SK-N-SH treated with all-trans-retinoic acid at 6 μM for 48 hours (cell line): ENCODE measurements around the gene LIFR.

Source experiments
- ESRRG ChIP-seq: fragments of 250-450 bp; sonication (Bioruptor Pico); IDR thresholded peaks from 2 replicates; pipeline ENCODE4 v1.6.1; 2021; ENCODE audit warnings: mild to moderate bottlenecking
- ISL1 ChIP-seq: fragments of 250-450 bp; sonication (Bioruptor Pico); IDR thresholded peaks from 2 replicates; pipeline ENCODE4 v2.1.2; 2022; ENCODE audit warnings: mild to moderate bottlenecking, moderate library complexity
- PATZ1 ChIP-seq: fragments of 250-450 bp; sonication (Bioruptor Pico); IDR thresholded peaks from 2 replicates; pipeline ENCODE4 v1.8.0; 2020; ENCODE audit warnings: mild to moderate bottlenecking, moderate library complexity, borderline replicate concordance
- POU6F1 ChIP-seq: fragments of 250-450 bp; sonication (Bioruptor Pico); IDR thresholded peaks from 2 replicates; pipeline ENCODE4 v1.8.0; 2021; ENCODE audit warnings: low read depth, mild to moderate bottlenecking, moderate library complexity, borderline replicate concordance
- TCF4 ChIP-seq: fragments of 250-450 bp; sonication (Bioruptor Pico); IDR thresholded peaks from 2 replicates; pipeline ENCODE4 v1.8.0; 2021; ENCODE audit warnings: mild to moderate bottlenecking, moderate library complexity, borderline replicate concordance
- ZC3H10 ChIP-seq: fragments of 250-450 bp; sonication (Bioruptor Pico); IDR thresholded peaks from 2 replicates; pipeline ENCODE4 v1.5.1; 2021; ENCODE audit warnings: mild to moderate bottlenecking, moderate library complexity
- ZFP3 ChIP-seq: fragments of 250-450 bp; sonication (Bioruptor Pico); IDR thresholded peaks from 2 replicates; pipeline ENCODE4 v1.5.0; 2020; ENCODE audit warnings: mild to moderate bottlenecking, moderate library complexity
- ZNF565 ChIP-seq: fragments of 450-650 bp; formaldehyde crosslinking; conservative IDR thresholded peaks from 2 replicates; pipeline ENCODE4 v1.5.0; 2020; ENCODE audit warnings: low read depth, mild to moderate bottlenecking, moderate library complexity

- no peak for TF ChIP-seq PATZ1 (CRISPR knock-in tag)
- no peak for TF ChIP-seq POU6F1 (CRISPR knock-in tag)
- no peak for TF ChIP-seq ZNF565 (CRISPR knock-in tag)
- no peak for TF ChIP-seq TCF4 (CRISPR knock-in tag)
- TF ChIP-seq ZC3H10 (CRISPR knock-in tag): no peak
- no peak for TF ChIP-seq ISL1 (CRISPR knock-in tag)
- no peak for TF ChIP-seq ZFP3
- TF ChIP-seq ESRRG: no peak
Measured at GRCh38 chr5:38538161-38538560, 18.3 kb downstream of the LIFR start.
